Sigmoid colon (tissue), 3 donors: ENCODE results near the gene NEDD9.

ENCODE experiments used
- CTCF ChIP-seq, 4 experiments: fragments of 450-650 bp in 3 of 4; fragments of 200-600 bp in 1 of 4; IDR thresholded peaks; one replicate each; pipeline ENCODE4 v1.5.1; 2016 to 2019; ENCODE audit warnings: antibody characterized with exemption in 4 of 4, mild to moderate bottlenecking in 3 of 4, moderate library complexity in 2 of 4
- POLR2A ChIP-seq, 2 donors: fragments of 450-650 bp; IDR thresholded peaks; one replicate each; pipeline ENCODE4 v1.6.1; 2016; ENCODE audit warnings: antibody characterized with exemption in 2 of 2, mild to moderate bottlenecking in 2 of 2, moderate library complexity in 2 of 2

- no peak for TF ChIP-seq CTCF (IDR thresholded peaks at IDR 0.05)
- TF ChIP-seq POLR2A (IDR thresholded peaks at IDR 0.05) = no peak
These were observed 24.2 kb downstream of the NEDD9 start for GRCh38 chr6:11208267-11208666.
